HG03439 (cell line): ENCODE data around the gene OR56B1.
"Not testable (repeated sequence)": the region's sequence is repeated elsewhere in the genome, so short reads cannot be mapped to it uniquely, and the experiment has no call there.

Source experiments
- ATAC-seq: cut with Tn5 transposase; IDR thresholded peaks from one replicate; pipeline ENCODE4 v1.9.1; 2021; ENCODE audit warnings: mild to moderate bottlenecking, moderate library complexity; ENCODE audit not compliant: unreplicated experiment

Gene OR56B1

GRCh38 chr11:5736396-5736795, at the start of gene OR56B1:
Gene OR56B1 (plus strand): TSS chr11:5736448. CDS start chr11:5736517, 69 bp downstream.
- no peak for ATAC-seq

DNA sequence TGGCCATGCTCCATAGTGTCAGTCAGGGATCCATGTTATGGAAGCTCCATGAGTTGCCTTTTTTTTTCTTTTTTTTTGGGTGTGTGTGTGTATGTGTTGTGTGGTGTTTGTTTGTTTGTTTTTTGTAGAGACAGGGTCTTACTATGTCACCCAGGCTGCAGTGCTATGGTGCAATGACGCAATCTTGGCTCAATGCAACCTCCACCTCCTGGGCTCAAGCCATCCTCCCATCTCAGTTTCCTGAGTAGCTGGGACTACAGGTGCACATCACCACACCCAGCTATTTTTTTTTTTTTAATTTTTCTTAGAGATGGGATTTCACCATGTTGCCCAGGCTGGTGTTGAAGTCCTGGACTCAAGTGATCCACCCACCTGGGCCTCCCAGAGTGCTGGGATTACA, 47.8 kb upstream of the OR56B1 start:
- ATAC-seq = no peak

DNA sequence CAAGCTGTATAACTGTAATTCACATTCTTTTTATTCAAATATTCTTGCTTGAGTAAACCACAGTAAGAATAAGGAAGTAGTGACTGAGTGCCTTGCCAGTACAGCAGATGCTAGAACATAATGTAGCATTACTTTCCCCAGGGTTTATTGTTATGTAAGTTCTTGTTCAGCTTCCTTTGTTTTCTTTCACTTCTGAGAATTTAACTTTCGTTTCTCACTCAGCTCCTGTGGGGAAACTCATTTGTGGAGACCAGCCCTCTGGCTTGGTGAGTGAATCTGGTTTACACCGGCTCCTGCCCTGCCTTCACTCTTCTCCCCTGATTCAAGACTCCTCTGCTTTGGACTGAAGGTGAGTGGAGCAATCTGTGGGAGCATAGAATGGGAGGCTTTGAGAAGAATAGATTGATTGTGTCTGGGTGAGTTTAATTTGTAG, 46.7 kb upstream of the OR56B1 start, which contains the start of gene TRIM22:
TRIM22 (plus strand) TSS at position 240 of the 433 bp plus-strand sequence. CDS start 6,443 bp downstream, outside the sequence.
- peak; percentile 70 for ATAC-seq

DNA sequence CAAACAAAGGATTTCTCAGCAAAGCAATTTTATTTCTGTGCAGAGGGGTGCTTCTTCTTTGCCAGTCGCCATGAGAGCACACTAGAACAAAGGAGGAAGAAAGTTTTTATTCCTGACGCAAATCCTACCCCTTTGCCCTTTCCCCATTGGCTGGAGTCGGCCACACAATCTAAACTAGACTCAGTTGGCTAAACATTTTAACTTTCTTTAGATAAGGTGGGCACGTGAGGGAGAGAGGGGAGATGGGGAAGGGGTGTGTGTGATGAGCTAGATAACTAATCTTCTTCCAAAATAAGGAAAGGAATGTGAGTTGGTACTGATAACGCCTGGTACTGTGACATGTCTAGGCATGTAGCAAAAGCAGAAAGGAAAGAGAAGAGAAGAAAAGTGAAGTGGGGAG, 46.0 kb upstream of the OR56B1 start:
- no peak for ATAC-seq

GRCh38 chr11:5690736-5691135, 45.5 kb upstream of the OR56B1 start:
- ATAC-seq = no peak

DNA sequence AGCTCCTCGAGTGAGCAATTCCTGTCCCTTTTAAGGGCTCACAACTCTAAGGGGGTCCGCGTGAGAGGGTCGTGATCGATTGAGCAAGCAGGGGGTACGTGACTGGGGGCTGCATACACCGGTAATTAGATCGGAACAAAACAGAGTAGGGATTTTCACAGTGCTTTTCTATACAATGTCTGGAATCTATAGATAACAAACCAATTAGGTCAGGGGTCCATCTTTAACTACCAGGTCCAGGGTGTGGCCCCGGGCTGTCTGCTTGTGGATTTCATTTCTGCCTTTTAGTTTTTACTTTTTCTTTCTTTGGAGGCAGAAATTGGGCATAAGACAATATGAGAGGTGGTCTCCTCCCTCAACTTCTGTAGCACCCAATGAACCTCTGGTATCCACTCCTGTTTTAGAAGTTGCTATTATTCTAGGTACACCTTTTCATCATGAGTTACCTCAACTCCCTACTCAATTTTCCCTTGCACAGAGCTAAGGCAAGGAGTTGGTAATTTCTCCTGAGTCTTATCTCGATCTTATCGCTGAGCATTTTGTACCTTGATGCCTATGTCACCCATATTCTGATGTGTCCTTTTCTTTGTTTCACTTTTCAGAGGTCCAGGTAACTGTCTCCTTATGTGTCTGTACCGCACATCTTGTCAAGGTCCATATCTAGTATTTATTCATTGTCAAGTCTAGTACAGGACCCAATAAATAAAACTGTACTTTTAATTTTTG, 44.8 kb upstream of the OR56B1 start:
- not testable (repeated sequence) for ATAC-seq

DNA sequence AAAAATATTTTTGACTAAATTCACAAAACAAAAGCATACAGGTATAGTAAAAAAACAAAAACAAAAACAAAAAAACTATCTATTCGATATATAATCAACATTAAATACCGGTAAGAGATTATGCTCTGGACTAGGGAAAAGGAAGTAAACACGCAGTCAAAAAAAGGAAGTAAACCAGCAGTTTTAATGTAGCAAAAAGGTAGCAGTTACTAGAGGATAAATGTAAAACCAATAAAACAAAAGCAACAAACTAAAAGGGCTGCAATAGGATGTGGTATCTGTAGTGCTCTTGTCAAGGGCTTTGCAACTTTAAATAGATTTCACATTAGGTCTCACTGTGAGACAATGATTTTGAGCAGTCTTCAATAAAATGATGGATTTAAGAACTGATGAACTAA, 44.3 kb upstream of the OR56B1 start:
- ATAC-seq = no peak

DNA sequence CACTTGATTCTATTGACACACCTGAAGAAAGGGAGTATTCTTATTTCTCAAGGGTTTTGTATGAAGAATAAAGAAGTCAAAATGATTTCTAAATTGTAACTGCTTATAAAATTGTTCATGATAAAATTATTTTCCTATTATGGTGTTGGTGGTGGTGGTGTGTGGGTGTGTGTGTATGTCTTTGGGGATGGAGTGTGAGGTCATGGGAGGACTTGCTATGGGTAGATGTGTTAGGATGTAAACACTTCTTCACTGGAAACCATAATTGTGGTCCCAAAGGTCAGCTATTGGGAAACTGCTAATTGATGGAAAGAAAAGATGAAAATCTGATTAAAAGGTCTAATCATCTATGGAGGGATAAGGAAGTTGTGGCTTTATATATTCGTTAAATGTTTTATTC, 41.6 kb upstream of the OR56B1 start:
- ATAC-seq = no peak

- ATAC-seq = no peak
These were observed 40.7 kb upstream of the OR56B1 start for GRCh38 chr11:5695580-5695979.

DNA sequence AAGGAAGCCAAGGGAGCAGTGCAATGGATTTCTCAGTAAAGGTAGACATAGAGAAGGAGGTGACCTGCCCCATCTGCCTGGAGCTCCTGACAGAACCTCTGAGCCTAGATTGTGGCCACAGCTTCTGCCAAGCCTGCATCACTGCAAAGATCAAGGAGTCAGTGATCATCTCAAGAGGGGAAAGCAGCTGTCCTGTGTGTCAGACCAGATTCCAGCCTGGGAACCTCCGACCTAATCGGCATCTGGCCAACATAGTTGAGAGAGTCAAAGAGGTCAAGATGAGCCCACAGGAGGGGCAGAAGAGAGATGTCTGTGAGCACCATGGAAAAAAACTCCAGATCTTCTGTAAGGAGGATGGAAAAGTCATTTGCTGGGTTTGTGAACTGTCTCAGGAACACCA, 40.0 kb upstream of the OR56B1 start:
- ATAC-seq = no peak

DNA sequence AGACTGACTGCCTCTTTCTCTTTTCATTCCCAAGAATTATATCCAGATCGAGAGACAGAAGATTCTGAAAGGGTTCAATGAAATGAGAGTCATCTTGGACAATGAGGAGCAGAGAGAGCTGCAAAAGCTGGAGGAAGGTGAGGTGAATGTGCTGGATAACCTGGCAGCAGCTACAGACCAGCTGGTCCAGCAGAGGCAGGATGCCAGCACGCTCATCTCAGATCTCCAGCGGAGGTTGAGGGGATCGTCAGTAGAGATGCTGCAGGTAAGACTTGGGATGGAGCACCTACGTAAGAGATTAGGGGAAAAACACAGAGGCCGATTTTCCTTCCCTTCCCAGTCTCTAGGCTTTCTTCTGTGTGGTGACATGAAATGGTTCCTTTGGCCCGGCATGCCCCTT, 38.0 kb upstream of the OR56B1 start:
- no peak for ATAC-seq

GRCh38 chr11:5700421-5701054, 35.7 kb upstream of the OR56B1 start:
- ATAC-seq = no peak

- ATAC-seq = no peak
These were observed 35.1 kb upstream of the OR56B1 start for GRCh38 chr11:5701055-5701577.

DNA sequence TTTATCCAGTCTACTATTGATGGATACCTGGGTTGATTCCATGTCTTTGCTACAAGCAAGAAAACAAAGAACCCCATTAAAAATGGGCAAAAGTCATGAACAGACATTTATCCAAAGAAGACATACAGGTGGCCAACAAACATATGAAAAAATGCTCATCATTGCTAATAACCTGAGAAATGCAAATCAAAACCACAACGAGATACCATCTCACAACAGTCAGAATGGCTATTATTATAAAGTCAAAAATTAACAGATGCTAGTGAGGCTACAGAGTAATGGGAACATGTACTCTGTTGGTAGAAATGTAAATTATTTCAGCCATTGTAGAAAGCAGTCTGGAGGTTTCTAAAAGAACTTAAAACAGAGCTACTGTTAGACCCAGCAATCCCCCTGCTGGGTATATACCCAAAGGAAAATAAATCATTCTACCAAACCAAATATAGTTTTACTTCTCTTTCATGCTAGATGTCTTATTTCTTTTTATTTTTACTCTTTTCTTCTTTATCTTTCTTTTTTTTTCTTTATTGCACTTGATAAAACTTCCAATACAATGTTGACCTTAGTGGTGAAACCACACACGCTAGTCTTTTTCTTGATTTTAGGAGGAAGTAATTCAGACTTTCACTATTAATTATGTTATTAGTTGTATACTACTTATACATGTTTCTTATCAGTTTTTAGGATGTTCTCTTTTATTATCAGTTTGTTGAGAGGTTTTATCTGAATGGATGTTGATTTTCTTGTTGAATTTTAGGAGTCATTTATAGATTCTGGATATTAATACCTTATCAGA, 32.3 kb upstream of the OR56B1 start:
- peak; percentile 73 for ATAC-seq

DNA sequence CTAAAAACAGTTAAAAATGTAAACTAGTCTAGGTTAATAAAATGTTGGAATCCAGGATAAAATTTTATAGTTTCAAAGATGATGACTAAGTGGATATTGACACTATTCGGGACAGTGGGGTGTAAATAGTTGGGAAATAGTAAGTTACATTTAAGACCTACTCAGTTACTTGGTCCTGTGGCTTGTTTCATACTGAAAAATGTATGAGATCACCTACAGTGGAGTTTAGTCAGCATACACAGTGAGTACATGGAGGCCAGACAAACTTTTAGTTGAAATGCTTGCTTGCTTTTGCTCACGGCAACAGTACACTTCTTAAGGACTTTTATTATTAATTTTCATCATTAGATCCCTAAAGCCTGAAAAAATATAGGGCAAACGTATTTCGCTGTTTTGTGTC, 30.6 kb upstream of the OR56B1 start:
- ATAC-seq = no peak

GRCh38 chr11:5712507-5712906, 23.7 kb upstream of the OR56B1 start:
- ATAC-seq = no peak

DNA sequence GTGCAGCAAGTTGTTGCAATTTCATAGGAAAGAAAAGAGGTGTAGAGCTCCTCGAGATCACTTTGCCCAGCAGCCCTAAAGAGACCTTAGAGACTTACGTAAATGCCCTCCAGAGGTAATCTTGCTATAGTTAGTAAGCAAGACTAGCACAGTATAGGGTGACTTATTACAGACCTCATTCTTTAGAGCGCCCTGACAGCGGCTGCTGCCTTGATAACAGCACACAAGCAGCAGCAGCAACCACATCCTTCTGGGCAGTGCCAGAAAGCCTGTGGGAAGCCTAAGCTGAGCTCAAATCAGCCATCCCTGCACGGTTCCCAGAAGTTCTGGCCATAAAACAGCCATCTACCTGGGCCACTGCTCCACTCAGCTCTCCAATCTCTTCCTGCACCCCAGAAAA, 22.6 kb upstream of the OR56B1 start:
- no peak for ATAC-seq

DNA sequence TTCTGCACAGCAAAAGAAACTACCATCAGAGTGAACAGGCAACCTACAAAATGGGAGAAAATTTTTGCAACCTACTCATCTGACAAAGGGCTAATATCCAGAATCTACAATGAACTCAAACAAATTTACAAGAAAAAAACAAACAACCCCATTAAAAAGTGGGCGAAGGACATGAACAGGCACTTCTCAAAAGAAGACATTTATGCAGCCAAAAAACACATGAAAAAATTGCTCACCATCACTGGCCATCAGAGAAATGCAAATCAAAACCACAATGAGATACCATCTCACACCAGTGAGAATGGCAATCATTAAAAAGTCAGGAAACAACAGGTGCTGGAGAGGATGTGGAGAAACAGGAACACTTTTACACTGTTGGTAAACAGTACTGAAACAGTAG, 19.7 kb upstream of the OR56B1 start:
- not testable (repeated sequence) for ATAC-seq

DNA sequence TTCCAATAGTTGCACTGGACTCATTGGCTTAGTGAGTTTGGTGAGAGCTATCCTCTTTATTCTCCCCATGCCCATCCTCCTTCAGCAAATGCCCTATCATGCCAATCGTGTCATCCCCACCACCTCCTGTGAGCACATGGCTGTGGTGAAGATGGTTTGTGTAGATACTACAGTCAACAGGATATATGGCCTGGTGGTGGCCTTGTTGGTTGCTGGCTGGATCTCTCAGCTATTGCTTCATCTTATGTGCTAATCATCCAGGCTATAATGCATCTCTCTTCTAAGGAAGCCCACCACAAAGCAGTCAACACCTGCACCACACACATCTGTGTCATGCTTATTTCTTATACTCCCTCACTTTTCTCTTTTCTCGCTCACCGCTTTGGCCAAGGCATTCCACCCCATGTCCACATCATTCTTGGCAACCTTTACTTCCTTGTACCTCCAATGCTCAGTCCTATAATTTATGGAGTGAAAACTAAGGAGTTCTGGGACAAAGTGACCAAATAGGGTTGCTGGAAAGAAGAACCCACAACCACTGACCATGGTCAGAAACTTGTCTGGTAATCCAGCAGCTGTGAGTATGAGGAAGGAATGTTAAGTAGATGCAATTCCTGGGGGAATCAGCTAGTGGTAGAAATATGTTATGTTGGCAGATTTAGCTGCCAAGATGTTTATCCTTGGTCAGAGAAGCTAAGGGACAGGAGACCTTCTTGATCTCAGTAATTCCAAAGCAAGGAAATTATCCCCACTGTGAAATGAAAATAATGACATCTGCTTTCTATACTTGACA, 16.3 kb upstream of the OR56B1 start:
- no peak for ATAC-seq

DNA sequence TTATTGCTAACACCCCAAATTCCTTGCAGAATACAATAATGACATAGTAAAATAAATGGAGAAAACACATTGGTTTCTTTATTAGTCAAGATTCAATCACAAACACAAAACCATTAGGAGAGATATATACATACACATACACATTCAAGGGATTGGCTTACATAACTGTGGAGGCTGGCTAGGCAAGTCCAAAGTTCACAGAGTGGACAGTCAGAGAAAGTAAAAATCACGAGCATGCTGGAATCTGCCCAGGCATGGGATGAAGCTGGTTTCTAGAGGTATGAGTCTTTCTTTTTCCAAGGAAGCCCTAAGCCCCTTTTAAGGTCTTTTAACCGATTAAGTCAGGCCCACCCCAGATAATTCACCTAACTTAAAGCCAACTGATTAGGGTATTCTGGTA, 13.6 kb upstream of the OR56B1 start:
- no peak for ATAC-seq

GRCh38 chr11:5726351-5726750, 9.9 kb upstream of the OR56B1 start:
- no peak for ATAC-seq
